Trophoblast cell (in vitro differentiated cells and primary cell): Measurements from ENCODE around the gene POLR2L.

Source experiments
- DNase-seq, 2 donors: peaks; one replicate each; pipeline ENCODE4 v3.0.0-alpha.2; 2016
- H2AFZ ChIP-seq: 2 replicates; pipeline ENCODE4 v1.6.1; 2013; ENCODE audit warnings: low read length, moderate library complexity, mild to moderate bottlenecking; ENCODE audit not compliant: insufficient read depth, poor library complexity
- H2AK5ac ChIP-seq: 2 replicates; pipeline ENCODE4 v1.6.1; 2013; ENCODE audit warnings: mild to moderate bottlenecking, low read length
- H2BK120ac ChIP-seq: 2 replicates; pipeline ENCODE4 v1.6.1; 2013; ENCODE audit warnings: low read length, mild to moderate bottlenecking, moderate library complexity; ENCODE audit not compliant: insufficient read depth, poor library complexity
- H2BK12ac ChIP-seq: 2 replicates; pipeline ENCODE4 v1.6.1; 2013; ENCODE audit warnings: mild to moderate bottlenecking, low read length, moderate library complexity
- H2BK5ac ChIP-seq: 2 replicates; pipeline ENCODE4 v1.6.1; 2013; ENCODE audit warnings: low read length, low read depth, moderate library complexity, mild to moderate bottlenecking; ENCODE audit not compliant: poor library complexity
- H3K14ac ChIP-seq: 2 replicates; pipeline ENCODE4 v1.6.1; 2013; ENCODE audit warnings: mild to moderate bottlenecking, low read length
- H3K18ac ChIP-seq: 2 replicates; pipeline ENCODE4 v1.6.1; 2013; ENCODE audit warnings: mild to moderate bottlenecking, low read length
- H3K23ac ChIP-seq: 2 replicates; pipeline ENCODE4 v1.6.1; 2013; ENCODE audit warnings: low read length
- H3K27ac ChIP-seq: 2 replicates; pipeline ENCODE4 v1.5.1; 2013; ENCODE audit warnings: low read depth, mild to moderate bottlenecking, inconsistent platforms, low read length, moderate library complexity
- H3K27me3 ChIP-seq: 2 replicates; pipeline ENCODE4 v1.6.1; 2013; ENCODE audit warnings: inconsistent platforms, mild to moderate bottlenecking, low read length, moderate library complexity; ENCODE audit not compliant: insufficient read depth
- H3K36me3 ChIP-seq, 2 experiments: 1 replicate in 1 of 2; 2 replicates in 1 of 2; pipeline ENCODE4 v1.6.1; 2013; ENCODE audit warnings: low read length in 2 of 2, mild to moderate bottlenecking in 2 of 2, moderate library complexity in 1 of 2; ENCODE audit not compliant: insufficient read depth in 2 of 2, control insufficient read depth in 1 of 2
- H3K4ac ChIP-seq: 2 replicates; pipeline ENCODE4 v1.6.1; 2013; ENCODE audit warnings: low read depth, mild to moderate bottlenecking, low read length, moderate library complexity
- H3K4me1 ChIP-seq, 2 experiments: 1 replicate in 1 of 2; 2 replicates in 1 of 2; pipeline ENCODE4 v1.6.1; 2013; ENCODE audit warnings: low read length in 2 of 2, mild to moderate bottlenecking in 2 of 2, moderate library complexity in 1 of 2; ENCODE audit not compliant: insufficient read depth in 2 of 2, control insufficient read depth in 1 of 2
- H3K4me2 ChIP-seq: 2 replicates; pipeline ENCODE4 v1.6.1; 2013; ENCODE audit warnings: inconsistent platforms, mild to moderate bottlenecking, low read length, moderate library complexity
- H3K4me3 ChIP-seq: 2 replicates; pipeline ENCODE4 v1.5.1; 2013; ENCODE audit warnings: mild to moderate bottlenecking, low read depth, low read length, inconsistent platforms
- H3K79me1 ChIP-seq: one replicate; pipeline ENCODE4 v1.6.1; 2013; ENCODE audit warnings: low read length
- H3K79me2 ChIP-seq: 2 replicates; pipeline ENCODE4 v1.6.1; 2013; ENCODE audit warnings: low read length, mild to moderate bottlenecking; ENCODE audit not compliant: control insufficient read depth, insufficient read depth, poor library complexity
- H3K9ac ChIP-seq: 2 replicates; pipeline ENCODE4 v1.6.1; 2013; ENCODE audit warnings: mild to moderate bottlenecking, low read length
- H3K9me3 ChIP-seq: 2 replicates; pipeline ENCODE4 v1.6.1; 2013; ENCODE audit warnings: low read depth, mild to moderate bottlenecking, control low read depth, inconsistent platforms, low read length; ENCODE audit not compliant: insufficient read depth
- H4K12ac ChIP-seq: 2 replicates; pipeline ENCODE4 v1.6.1; 2013; ENCODE audit warnings: low read depth, mild to moderate bottlenecking, low read length, moderate library complexity
- H4K8ac ChIP-seq: 2 replicates; pipeline ENCODE4 v1.6.1; 2013; ENCODE audit warnings: low read depth, mild to moderate bottlenecking, low read length, moderate library complexity
- H4K91ac ChIP-seq: one replicate; pipeline ENCODE4 v1.6.1; 2013; ENCODE audit warnings: low read depth, mild to moderate bottlenecking, low read length, moderate library complexity
- WGBS: extraction: QIAGEN DNeasy Blood & Tissue Kit; methylation state at CpG from one replicate; pipeline ENCODE4 v1.1.7; 2013; ENCODE audit warnings: missing lambda C conversion rate; ENCODE audit not compliant: insufficient read length, insufficient coverage; ENCODE audit errors: extremely low coverage; 5-methylcytosine and 5-hydroxymethylcytosine counted together

POLR2L gene

GRCh38 chr11:820655-821511 lies 21.4 kb downstream of the POLR2L start:
- H4K8ac ChIP-seq: no peak overlapping the region
- H3K4me2 ChIP-seq: peak overlapping the region; percentile 96
- no peak overlapping the region for H3K18ac ChIP-seq
- H3K9me3 ChIP-seq: peaks cover 2% of the 10 kb centered on the region
- no peak overlapping the region for H3K27ac ChIP-seq
- peaks cover 13 to 14% of the 10 kb centered on the region in 2 experiments for H3K4me1 ChIP-seq
- peaks cover 25% of the 10 kb centered on the region in 2 experiments for H3K36me3 ChIP-seq
- no CpG with 5 or more reads among the region's 11 CpGs for WGBS
- no peak overlapping the region for H4K91ac ChIP-seq
- H2AK5ac ChIP-seq: no peak overlapping the region
- H3K23ac ChIP-seq: no peak overlapping the region
- no peaks in the 10 kb centered on the region for H3K27me3 ChIP-seq
- H3K9ac ChIP-seq: no peak overlapping the region
- H2BK12ac ChIP-seq: no peak overlapping the region
- H2BK120ac ChIP-seq: no peak overlapping the region
- peak; percentile 66 to 67 for DNase-seq
- no peak overlapping the region for H3K4me3 ChIP-seq
- H3K79me2 ChIP-seq: peaks cover 3% of the 10 kb centered on the region
- no peak overlapping the region for H4K12ac ChIP-seq
- peaks cover 7% of the 10 kb centered on the region for H3K79me1 ChIP-seq
- no peak overlapping the region for H3K14ac ChIP-seq
- no peak overlapping the region for H3K4ac ChIP-seq
- H2AFZ ChIP-seq: no peak overlapping the region
- no peak overlapping the region for H2BK5ac ChIP-seq

- Histone ChIP-seq H2BK120ac (no peak overlapping the region), H3K14ac (no peak overlapping the region), H4K8ac (no peak overlapping the region), H2AFZ (no peak overlapping the region), H2AK5ac (no peak overlapping the region), H3K4ac (no peak overlapping the region), H3K36me3 (peaks cover 23 to 25% of the 10 kb centered on the region in 2 experiments), H3K79me2 (peaks cover 3% of the 10 kb centered on the region), H2BK12ac (no peak overlapping the region), H3K18ac (no peak overlapping the region), H3K27ac (no peak overlapping the region), H3K4me2 (peak overlapping the region; percentile 96), H2BK5ac (no peak overlapping the region), H3K27me3 (no peaks in the 10 kb centered on the region), H3K4me3 (peak overlapping the region; percentile 95), H3K4me1 (peaks cover 13 to 14% of the 10 kb centered on the region in 2 experiments), H3K23ac (no peak overlapping the region), H3K9me3 (peaks cover 2% of the 10 kb centered on the region), H4K91ac (no peak overlapping the region), H3K79me1 (peaks cover 7% of the 10 kb centered on the region), H4K12ac (no peak overlapping the region), H3K9ac (no peak overlapping the region)
- DNase-seq: peak; percentile 80 to 89
- no CpG with 5 or more reads among the region's 47 CpGs for WGBS
Observed at GRCh38 chr11:819943-820649, 22.2 kb downstream of the POLR2L start.

DNA sequence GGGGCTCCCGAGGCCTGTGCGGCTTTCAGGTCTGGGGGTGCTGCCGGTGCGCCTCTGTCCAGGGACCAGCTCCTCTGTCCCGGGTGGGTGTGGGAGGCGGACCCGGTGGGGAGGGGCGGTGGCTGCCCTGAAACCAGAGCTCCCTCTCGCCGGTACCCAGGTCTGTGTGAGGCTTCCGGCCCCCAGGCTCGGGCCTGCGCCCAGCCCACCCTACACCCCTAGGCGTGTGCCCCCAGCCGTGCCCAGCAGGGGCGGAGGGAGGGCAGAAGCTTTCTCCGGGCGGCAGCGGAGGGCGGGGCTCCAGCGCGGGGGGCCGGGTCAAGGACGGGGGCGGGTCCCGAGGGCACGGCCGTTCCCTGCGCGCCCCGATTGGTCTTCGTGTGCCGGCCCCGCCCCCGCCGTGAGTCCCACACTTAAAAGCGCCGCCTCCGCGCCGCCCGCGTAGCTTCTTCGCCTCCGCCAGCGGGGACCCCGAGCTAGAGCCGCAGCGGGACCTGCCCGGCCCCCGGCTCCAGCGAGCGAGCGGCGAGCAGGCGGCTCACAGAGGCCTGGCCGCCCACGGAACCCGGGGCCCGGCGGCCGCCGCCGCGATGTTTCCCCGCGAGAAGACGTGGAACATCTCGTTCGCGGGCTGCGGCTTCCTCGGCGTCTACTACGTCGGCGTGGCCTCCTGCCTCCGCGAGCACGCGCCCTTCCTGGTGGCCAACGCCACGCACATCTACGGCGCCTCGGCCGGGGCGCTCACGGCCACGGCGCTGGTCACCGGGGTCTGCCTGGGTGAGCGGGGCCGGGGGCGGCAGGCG lies 23.0 kb downstream of the POLR2L start:
- no CpG with 5 or more reads among the region's 96 CpGs for WGBS
- Histone ChIP-seq H3K4ac (no peak overlapping the region), H2AK5ac (peak overlapping the region; percentile 8), H3K27me3 (no peaks in the 10 kb centered on the region), H3K14ac (peak overlapping the region; percentile 63), H2BK120ac (no peak overlapping the region), H4K91ac (peak overlapping the region; percentile 36), H3K9me3 (peaks cover 2% of the 10 kb centered on the region), H3K18ac (peak overlapping the region; percentile 86), H3K79me1 (peaks cover 7% of the 10 kb centered on the region), H3K23ac (no peak overlapping the region), H3K36me3 (peaks cover 15 to 17% of the 10 kb centered on the region in 2 experiments), H3K9ac (peak overlapping the region; percentile 93), H2AFZ (peak overlapping the region; percentile 50), H4K8ac (peak overlapping the region; percentile 81), H4K12ac (peak overlapping the region; percentile 68), H2BK5ac (peak overlapping the region; percentile 10), H2BK12ac (peak overlapping the region; percentile 20), H3K4me2 (peak overlapping the region; percentile 96), H3K4me1 (peaks cover 13 to 14% of the 10 kb centered on the region in 2 experiments), H3K79me2 (peaks cover 3% of the 10 kb centered on the region), H3K4me3 (peak overlapping the region; percentile 95), H3K27ac (peak overlapping the region; percentile 18)
- peak; percentile 83 to 90 for DNase-seq
